HL-60 (cell line): ENCODE data around the gene BPGM.

Source experiments
- DNase-seq, 2 experiments: peaks; one replicate each; pipeline ENCODE4 v3.0.0-alpha.2; 2010 to 2020; ENCODE audit warnings: low read depth in 1 of 2, low spot score in 1 of 2
- H3K27ac ChIP-seq: fragments of 250-450 bp; sonication (Bioruptor Pico); replicated peaks from 2 replicates; pipeline ENCODE4 v1.5.1; 2020; ENCODE audit warnings: mild to moderate bottlenecking, moderate library complexity
- H3K27me3 ChIP-seq: fragments of 250-450 bp; sonication (Bioruptor Pico); 2 replicates; pipeline ENCODE4 v1.5.1; 2021; ENCODE audit warnings: mild to moderate bottlenecking, moderate library complexity; ENCODE audit not compliant: insufficient read depth, poor library complexity, severe bottlenecking
- H3K4me3 ChIP-seq: replicated peaks from 2 replicates; pipeline ENCODE4 v1.5.1; 2011; ENCODE audit warnings: mild to moderate bottlenecking, control low read depth, low read length; ENCODE audit not compliant: insufficient read depth
- GABPA ChIP-seq: IDR thresholded peaks from 2 replicates; pipeline ENCODE4 v1.6.1; 2012; ENCODE audit warnings: low read depth
- POLR2AphosphoS5 ChIP-seq: IDR thresholded peaks from 2 replicates; pipeline ENCODE4 v1.6.1; 2012; ENCODE audit warnings: low read depth
- SPI1 ChIP-seq: IDR thresholded peaks from 2 replicates; pipeline ENCODE4 v1.6.1; 2012; ENCODE audit warnings: low read depth, mild to moderate bottlenecking, borderline replicate concordance
- long read RNA-seq: library from polyadenylated mRNA; unstranded; transcript quantifications from one replicate; pipeline ENCODE4 v2.0.0, GENCODE V29; 2020
- TF ChIP-seq, protein P1 (sequence below): IDR thresholded peaks from one replicate; pipeline ENCODE4 v1.5.1; 2011; ENCODE audit warnings: low read length, control low read depth, inconsistent platforms; ENCODE audit not compliant: insufficient read depth
- TF ChIP-seq, protein P2 (sequence below): IDR thresholded peaks from 2 replicates; pipeline ENCODE4 v1.6.1; 2012; ENCODE audit warnings: low read depth; ENCODE audit not compliant: insufficient replicate concordance

BPGM gene
- long read RNA-seq, transcript BPGM-201 (3 exons, 1,753 nt), result major isoform, 120 of 128 reads
- long read RNA-seq, partial matches to known transcripts, result 2 of 128 reads
- long read RNA-seq, other reads (novel, unspliced or antisense), result 3 of 128 reads

DNA sequence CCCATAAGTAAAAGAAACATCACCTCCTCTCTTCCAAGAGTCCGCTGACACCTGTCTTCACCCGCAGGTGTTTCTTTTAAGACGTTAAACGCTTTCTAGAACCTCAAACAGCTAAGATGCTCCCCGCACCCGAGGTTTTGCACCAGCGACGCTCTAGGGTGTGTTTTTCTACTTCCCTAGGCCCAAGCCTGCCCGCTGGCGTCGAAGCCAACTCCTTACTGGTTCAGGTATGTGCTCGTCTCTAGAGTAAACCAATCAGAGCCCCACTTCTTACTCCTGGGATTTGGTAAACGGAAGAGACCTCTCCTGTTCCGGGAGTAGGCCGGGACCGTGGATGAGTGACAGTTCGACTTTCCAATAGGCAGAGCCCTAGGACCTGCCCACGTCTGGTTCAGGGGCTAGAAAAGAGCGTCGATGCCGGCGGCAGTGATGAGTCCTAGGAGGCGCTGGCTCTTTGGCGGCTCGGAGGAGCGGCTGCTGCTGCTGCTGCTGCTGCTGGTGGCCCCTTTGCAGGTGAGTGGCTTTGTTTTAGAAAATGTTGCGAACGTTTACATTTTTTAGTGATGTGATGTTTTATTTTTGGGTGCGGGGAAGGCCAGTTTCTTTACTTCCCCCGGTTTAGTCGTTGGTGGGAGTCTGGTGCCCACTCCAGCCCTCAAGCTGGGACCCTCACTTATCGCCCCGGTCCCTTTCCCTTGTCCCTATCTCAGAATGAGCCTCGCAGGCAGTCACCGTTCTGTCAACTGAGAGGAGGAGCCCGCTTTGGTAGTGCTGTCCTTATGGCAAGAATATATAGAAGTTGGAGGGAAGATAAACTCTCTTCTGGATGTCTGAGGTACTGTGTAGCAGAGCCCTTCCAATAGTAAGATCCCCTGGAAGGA lies at the start of gene BPGM:
Gene BPGM (plus strand): TSS at position 429 of the 881 bp plus-strand sequence. CDS start 14,655 bp downstream, outside the sequence.
- no peaks in the 10 kb centered on the region for H3K27me3 ChIP-seq
- TF ChIP-seq GABPA (peak; percentile 92), POLR2AphosphoS5 (peak; percentile 82; the same call in 1 of the 2 replicates), SPI1 (peak; percentile 38; the same call in 1 of the 2 replicates)
- TF ChIP-seq, protein P1, sequence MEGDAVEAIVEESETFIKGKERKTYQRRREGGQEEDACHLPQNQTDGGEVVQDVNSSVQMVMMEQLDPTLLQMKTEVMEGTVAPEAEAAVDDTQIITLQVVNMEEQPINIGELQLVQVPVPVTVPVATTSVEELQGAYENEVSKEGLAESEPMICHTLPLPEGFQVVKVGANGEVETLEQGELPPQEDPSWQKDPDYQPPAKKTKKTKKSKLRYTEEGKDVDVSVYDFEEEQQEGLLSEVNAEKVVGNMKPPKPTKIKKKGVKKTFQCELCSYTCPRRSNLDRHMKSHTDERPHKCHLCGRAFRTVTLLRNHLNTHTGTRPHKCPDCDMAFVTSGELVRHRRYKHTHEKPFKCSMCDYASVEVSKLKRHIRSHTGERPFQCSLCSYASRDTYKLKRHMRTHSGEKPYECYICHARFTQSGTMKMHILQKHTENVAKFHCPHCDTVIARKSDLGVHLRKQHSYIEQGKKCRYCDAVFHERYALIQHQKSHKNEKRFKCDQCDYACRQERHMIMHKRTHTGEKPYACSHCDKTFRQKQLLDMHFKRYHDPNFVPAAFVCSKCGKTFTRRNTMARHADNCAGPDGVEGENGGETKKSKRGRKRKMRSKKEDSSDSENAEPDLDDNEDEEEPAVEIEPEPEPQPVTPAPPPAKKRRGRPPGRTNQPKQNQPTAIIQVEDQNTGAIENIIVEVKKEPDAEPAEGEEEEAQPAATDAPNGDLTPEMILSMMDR, result peak; percentile 3
- TF ChIP-seq, protein P2, sequence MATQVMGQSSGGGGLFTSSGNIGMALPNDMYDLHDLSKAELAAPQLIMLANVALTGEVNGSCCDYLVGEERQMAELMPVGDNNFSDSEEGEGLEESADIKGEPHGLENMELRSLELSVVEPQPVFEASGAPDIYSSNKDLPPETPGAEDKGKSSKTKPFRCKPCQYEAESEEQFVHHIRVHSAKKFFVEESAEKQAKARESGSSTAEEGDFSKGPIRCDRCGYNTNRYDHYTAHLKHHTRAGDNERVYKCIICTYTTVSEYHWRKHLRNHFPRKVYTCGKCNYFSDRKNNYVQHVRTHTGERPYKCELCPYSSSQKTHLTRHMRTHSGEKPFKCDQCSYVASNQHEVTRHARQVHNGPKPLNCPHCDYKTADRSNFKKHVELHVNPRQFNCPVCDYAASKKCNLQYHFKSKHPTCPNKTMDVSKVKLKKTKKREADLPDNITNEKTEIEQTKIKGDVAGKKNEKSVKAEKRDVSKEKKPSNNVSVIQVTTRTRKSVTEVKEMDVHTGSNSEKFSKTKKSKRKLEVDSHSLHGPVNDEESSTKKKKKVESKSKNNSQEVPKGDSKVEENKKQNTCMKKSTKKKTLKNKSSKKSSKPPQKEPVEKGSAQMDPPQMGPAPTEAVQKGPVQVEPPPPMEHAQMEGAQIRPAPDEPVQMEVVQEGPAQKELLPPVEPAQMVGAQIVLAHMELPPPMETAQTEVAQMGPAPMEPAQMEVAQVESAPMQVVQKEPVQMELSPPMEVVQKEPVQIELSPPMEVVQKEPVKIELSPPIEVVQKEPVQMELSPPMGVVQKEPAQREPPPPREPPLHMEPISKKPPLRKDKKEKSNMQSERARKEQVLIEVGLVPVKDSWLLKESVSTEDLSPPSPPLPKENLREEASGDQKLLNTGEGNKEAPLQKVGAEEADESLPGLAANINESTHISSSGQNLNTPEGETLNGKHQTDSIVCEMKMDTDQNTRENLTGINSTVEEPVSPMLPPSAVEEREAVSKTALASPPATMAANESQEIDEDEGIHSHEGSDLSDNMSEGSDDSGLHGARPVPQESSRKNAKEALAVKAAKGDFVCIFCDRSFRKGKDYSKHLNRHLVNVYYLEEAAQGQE, result peak; percentile 27
- peak within 1 kb of the TSS; percentile 58 for H3K27ac ChIP-seq
- peak within 1 kb of the TSS; percentile 88 for H3K4me3 ChIP-seq
- peak; percentile 97 to 99 for DNase-seq

DNA sequence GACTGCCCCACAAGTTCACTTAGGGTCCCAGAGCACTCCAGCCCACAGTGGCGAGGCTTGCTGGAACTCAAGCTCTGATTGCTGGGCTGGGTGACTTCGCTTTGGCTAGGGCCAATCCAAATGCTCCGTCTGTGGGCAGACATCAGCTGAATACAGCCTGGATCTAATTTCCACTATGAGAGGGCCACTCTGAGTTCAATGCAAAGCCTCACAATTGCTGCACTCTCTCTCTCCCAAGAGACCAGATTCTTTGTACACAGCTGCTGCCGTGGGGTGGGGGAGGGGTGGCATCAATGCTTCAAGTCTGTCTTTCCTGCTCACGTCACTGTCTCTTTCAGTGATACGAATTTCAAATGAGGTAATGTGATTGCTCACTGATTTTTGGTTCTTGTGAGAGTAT lies 47.3 kb upstream of the BPGM start:
- Histone ChIP-seq H3K4me3 (no peak overlapping the region), H3K27me3 (no peaks in the 10 kb centered on the region), H3K27ac (no peak overlapping the region)
- DNase-seq, result no peak
- TF ChIP-seq POLR2AphosphoS5 (no peak), SPI1 (no peak), GABPA (no peak)
- TF ChIP-seq, protein P2, result no peak
- TF ChIP-seq, protein P1, result no peak

DNA sequence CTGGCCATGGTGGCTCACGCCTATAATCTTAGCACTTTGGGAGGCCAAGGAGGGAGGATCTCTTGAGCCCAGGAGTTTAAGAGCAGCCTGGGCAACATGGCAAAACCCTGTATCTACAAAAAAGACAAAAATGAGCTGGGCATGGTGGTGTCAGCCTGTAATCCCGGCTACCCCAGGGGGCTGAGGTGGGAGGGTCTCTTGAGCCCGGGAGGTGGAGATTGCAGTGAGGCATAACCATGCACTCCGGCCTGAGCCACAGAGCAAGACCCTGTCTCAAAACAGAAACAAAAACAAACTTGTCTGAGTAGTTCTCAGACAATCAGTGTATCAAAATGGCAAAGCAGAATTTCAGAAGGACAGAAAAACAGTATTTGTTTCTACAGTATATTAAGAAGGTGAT lies 45.2 kb upstream of the BPGM start:
- no peak for TF ChIP-seq POLR2AphosphoS5
- no peak for TF ChIP-seq GABPA
- H3K27me3 ChIP-seq, result no peaks in the 10 kb centered on the region
- no peak overlapping the region for H3K4me3 ChIP-seq
- H3K27ac ChIP-seq, result peak overlapping the region; percentile 84
- no peak for DNase-seq

DNA sequence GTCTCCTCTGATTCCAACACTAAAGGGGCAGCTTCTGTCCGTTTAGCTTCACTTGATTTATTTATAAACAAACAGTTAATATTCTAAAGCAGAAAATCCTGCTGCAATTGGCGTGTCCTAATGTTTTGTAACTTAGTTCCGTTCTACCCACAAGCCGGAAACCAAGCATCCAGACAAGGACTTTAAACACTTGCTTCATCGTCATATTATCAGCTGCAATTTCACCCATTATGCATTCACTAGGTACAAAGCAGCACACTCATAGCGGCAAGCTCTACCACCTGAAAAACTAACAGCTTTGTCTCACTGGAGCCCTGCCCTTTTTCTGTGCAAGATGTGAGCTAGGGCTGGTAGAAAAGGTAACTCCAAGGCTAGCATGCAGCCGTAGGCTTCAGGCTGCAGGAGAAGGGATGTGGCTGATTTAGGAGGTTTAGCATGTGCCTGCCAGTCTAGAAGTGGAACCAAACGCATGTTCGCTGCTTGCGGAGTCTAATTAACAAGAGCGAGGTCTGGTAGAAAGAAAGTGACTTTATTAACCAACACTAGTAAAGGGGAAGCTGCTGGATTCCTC lies 43.7 kb upstream of the BPGM start:
- TF ChIP-seq, protein P2, result no peak
- peak; percentile 55; the same call in 1 of the 2 replicates for TF ChIP-seq POLR2AphosphoS5
- TF ChIP-seq, protein P1, result no peak
- DNase-seq, result peak; percentile 77 to 80
- H3K27ac ChIP-seq, result peak overlapping the region; percentile 84
- peak overlapping the region; percentile 34 for H3K4me3 ChIP-seq
- no peaks in the 10 kb centered on the region for H3K27me3 ChIP-seq
